Muscle of leg (tissue), 11 donors: ENCODE measurements around the gene SARS1. TPM values are rescaled to one million over a fixed set of nuclear protein-coding genes. Genes with fewer than 3 reads are reported as not detected.
"Not testable (repeated sequence)": the region's sequence is repeated elsewhere in the genome, so short reads cannot be mapped to it uniquely, and the experiment has no call there.

Source experiments
- DNase-seq: peaks from one replicate; pipeline ENCODE4 v3.0.0; 2013
- H3K27ac ChIP-seq: one replicate; pipeline ENCODE4 v1.5.1; 2013; ENCODE audit warnings: mild to moderate bottlenecking, low read length, control low read depth
- H3K27me3 ChIP-seq: one replicate; pipeline ENCODE4 v1.6.1; 2013; ENCODE audit warnings: low read length; ENCODE audit not compliant: control insufficient read depth, insufficient read depth
- H3K36me3 ChIP-seq: one replicate; pipeline ENCODE4 v1.6.1; 2013; ENCODE audit warnings: low read length; ENCODE audit not compliant: control insufficient read depth, insufficient read depth
- H3K4me1 ChIP-seq: one replicate; pipeline ENCODE4 v1.6.1; 2013; ENCODE audit warnings: low read length; ENCODE audit not compliant: control insufficient read depth, insufficient read depth
- H3K4me3 ChIP-seq: one replicate; pipeline ENCODE4 v1.5.1; 2013; ENCODE audit warnings: low read length, control low read depth
- H3K9me3 ChIP-seq: replicated peaks from 2 replicates; pipeline ENCODE4 v1.6.1; 2013; ENCODE audit warnings: low read depth, low read length; ENCODE audit not compliant: control insufficient read depth
- WGBS: methylation state at CpG from one replicate; pipeline ENCODE4 v1.1.5; 2013; ENCODE audit warnings: missing lambda C conversion rate; ENCODE audit not compliant: insufficient coverage; 5-methylcytosine and 5-hydroxymethylcytosine counted together
- polyA plus RNA-seq, 8 donors: library from polyadenylated mRNA; unstranded; fragments of 120-200 nt; gene quantifications; one replicate each; pipeline versions ENCODE4 v1.2.1 to v1.2.3, GENCODE V29; 2013; ENCODE audit warnings: inconsistent platforms in 1 of 8, low replicate concordance in 1 of 8; ENCODE audit not compliant: insufficient read length in 8 of 8, insufficient read depth in 1 of 8
- total RNA-seq: library from RNA; stranded (reverse); fragments of 120-200 nt; gene quantifications from one replicate; pipeline ENCODE4 v1.2.4, GENCODE V29; 2013

The SARS1 gene
- total and polyA plus RNA-seq, 9 donors, result 80.4 to 104 (median 88.0) TPM

DNA sequence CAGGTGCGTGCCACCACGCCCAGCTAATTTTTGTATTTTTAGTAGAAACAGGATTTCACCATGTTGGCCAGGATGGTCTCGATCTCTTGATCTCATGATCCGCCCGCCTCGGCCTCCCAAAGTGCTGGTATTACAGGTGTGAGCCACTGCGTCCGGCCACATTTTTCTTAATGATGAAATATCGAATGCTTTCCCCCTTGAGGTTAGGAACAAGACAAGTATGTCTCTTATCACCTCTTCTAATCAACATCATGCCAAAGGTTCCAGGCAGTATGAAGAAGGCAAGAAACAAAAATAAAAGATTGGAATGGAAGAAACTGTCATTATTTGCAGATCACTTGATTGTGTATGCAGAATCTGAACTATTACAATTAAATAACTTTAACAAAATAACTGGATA lies 7.5 kb downstream of the SARS1 start:
- not testable (repeated sequence) for H3K27me3 ChIP-seq, H3K4me3 ChIP-seq, H3K36me3 ChIP-seq, DNase-seq, H3K27ac ChIP-seq, H3K4me1 ChIP-seq, H3K9me3 ChIP-seq
- WGBS, result 100% methylated on average over 1 of the region's 9 CpGs

- WGBS, result no CpG with 5 or more reads among the region's 3 CpGs
- no peak for DNase-seq
- Histone ChIP-seq H3K36me3 (peaks cover 32% of the 10 kb centered on the region), H3K27ac (no peak overlapping the region), H3K9me3 (no peaks in the 10 kb centered on the region), H3K4me1 (no peaks in the 10 kb centered on the region), H3K4me3 (no peak overlapping the region), H3K27me3 (no peaks in the 10 kb centered on the region)
Observed at GRCh38 chr1:109225308-109225707, 11.6 kb downstream of the SARS1 start.

GRCh38 chr1:109225711-109226445 lies 12.2 kb downstream of the SARS1 start:
- H3K27me3 ChIP-seq, result no peaks in the 10 kb centered on the region
- H3K36me3 ChIP-seq, result peaks cover 37% of the 10 kb centered on the region
- no peak overlapping the region for H3K4me3 ChIP-seq
- no peak for DNase-seq
- no peaks in the 10 kb centered on the region for H3K9me3 ChIP-seq
- H3K27ac ChIP-seq, result no peak overlapping the region
- H3K4me1 ChIP-seq, result no peaks in the 10 kb centered on the region
- WGBS, result 80% methylated on average over 1 of the region's 5 CpGs

- DNase-seq, result no peak
- peaks cover 57% of the 10 kb centered on the region for H3K36me3 ChIP-seq
- no peaks in the 10 kb centered on the region for H3K27me3 ChIP-seq
- H3K4me1 ChIP-seq, result no peaks in the 10 kb centered on the region
- no peaks in the 10 kb centered on the region for H3K9me3 ChIP-seq
- H3K27ac ChIP-seq, result no peak overlapping the region
- H3K4me3 ChIP-seq, result no peak overlapping the region
- no CpG with 5 or more reads among the region's 3 CpGs for WGBS
Observed at GRCh38 chr1:109228167-109228566, 14.4 kb downstream of the SARS1 start.

DNA sequence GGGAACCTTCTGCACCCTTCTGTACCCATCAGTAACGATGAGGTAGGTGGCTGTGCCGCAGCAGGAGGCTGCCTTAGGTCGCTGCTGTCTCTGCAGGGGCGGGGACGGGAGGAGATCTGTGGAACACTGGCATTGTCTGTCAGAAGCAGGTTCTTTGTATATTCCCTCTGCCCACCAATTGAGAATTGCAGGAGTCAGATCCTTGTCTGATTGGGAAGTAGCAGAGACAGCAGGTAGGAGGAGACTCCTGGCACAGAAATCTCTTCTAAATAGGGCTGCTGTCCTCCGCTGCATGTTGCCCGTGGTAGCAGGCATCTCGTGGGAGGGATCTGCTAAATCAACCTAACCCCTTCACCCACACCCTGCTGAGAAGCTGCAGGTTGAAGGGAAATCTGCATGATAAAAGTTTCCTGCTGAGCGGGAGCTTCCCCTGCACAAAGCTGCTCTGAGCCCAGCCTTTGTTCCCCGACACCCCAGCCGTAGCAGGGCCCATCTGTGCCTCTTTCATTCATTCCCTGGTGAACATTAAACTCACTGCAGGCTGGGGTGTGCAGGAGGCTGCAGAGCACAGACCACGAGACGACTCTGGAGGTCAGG lies 15.9 kb downstream of the SARS1 start:
- Histone ChIP-seq H3K27me3 (no peaks in the 10 kb centered on the region), H3K27ac (no peak overlapping the region), H3K4me3 (no peak overlapping the region), H3K9me3 (no peaks in the 10 kb centered on the region), H3K4me1 (no peaks in the 10 kb centered on the region), H3K36me3 (peaks cover 56% of the 10 kb centered on the region)
- 81% methylated on average over 5 of the region's 13 CpGs for WGBS
- DNase-seq, result no peak

- Histone ChIP-seq H3K27ac (no peak overlapping the region), H3K4me1 (no peaks in the 10 kb centered on the region), H3K27me3 (no peaks in the 10 kb centered on the region), H3K4me3 (no peak overlapping the region), H3K36me3 (peaks cover 69% of the 10 kb centered on the region), H3K9me3 (no peaks in the 10 kb centered on the region)
- WGBS, result 93% methylated on average over 3 of the region's 3 CpGs
- no peak for DNase-seq
Observed at GRCh38 chr1:109231066-109231465, 17.3 kb downstream of the SARS1 start.

- H3K36me3 ChIP-seq, result peaks cover 66% of the 10 kb centered on the region
- H3K4me1 ChIP-seq, result peaks cover 4% of the 10 kb centered on the region
- no peak for DNase-seq
- no peak overlapping the region for H3K27ac ChIP-seq
- H3K4me3 ChIP-seq, result no peak overlapping the region
- no peaks in the 10 kb centered on the region for H3K9me3 ChIP-seq
- no peaks in the 10 kb centered on the region for H3K27me3 ChIP-seq
- WGBS, result 97% methylated on average over 5 of the region's 7 CpGs
Observed at GRCh38 chr1:109235137-109235536, 21.4 kb downstream of the SARS1 start.

DNA sequence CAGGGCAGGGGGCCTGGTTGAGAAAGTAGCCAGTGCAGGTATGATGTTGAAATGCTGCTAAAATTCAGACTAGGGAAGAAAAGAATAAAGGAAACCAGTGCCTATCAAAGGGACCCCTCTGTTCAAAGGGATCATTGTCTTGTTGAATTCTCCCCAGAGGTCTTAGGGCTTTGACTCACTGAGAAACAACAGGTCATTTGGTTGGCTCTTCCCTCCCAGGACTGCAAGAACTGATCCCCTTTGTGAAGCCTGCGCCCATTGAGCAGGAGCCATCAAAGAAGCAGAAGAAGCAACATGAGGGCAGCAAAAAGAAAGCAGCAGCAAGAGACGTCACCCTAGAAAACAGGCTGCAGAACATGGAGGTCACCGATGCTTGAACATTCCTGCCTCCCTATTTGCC lies 23.8 kb downstream of the SARS1 start:
- Histone ChIP-seq H3K4me1 (peaks cover 26% of the 10 kb centered on the region), H3K36me3 (peaks cover 45% of the 10 kb centered on the region), H3K27ac (no peak overlapping the region), H3K9me3 (no peaks in the 10 kb centered on the region), H3K4me3 (no peak overlapping the region), H3K27me3 (peaks cover 5% of the 10 kb centered on the region)
- WGBS, result 86% methylated on average over 3 of the region's 3 CpGs
- DNase-seq, result no peak

DNA sequence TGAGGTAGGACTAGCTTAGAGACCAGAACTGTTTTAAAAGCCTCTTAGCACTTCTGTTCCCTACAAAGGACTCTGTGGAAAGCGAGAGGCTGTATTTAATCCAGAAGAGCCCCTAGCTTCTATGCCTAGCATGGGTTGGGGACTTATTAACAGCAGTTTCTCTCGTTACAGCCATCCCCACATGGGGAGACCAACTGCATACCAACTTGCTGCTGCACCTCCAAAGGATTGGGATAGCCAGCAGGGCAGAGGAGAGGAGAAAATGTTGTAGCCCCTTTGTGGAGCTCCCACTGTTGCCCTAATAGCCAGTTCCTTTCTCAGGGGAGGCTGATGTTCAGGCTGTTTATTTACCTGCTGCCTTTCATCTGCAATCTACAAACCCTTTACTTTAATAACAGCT lies 24.7 kb downstream of the SARS1 start:
- Histone ChIP-seq H3K36me3 (peaks cover 38% of the 10 kb centered on the region), H3K9me3 (no peaks in the 10 kb centered on the region), H3K27me3 (peaks cover 5% of the 10 kb centered on the region), H3K4me1 (peaks cover 32% of the 10 kb centered on the region), H3K4me3 (no peak overlapping the region), H3K27ac (no peak overlapping the region)
- DNase-seq, result no peak
- no CpG with 5 or more reads among the region's 2 CpGs for WGBS

GRCh38 chr1:109239047-109239408 lies 25.3 kb downstream of the SARS1 start:
- Histone ChIP-seq H3K9me3 (no peaks in the 10 kb centered on the region), H3K36me3 (peaks cover 38% of the 10 kb centered on the region), H3K27ac (no peak overlapping the region), H3K4me1 (peaks cover 32% of the 10 kb centered on the region), H3K4me3 (no peak overlapping the region), H3K27me3 (peaks cover 5% of the 10 kb centered on the region)
- WGBS, result 80% methylated on average over 1 of the region's 5 CpGs
- no peak for DNase-seq
